ENCODE measurements around the gene PKIB.

The PKIB gene

GRCh38 chr6:122671251-122671650, 61.0 kb downstream of the PKIB start:
- DNase-seq = no peak

GRCh38 chr6:122673343-122673961, 63.2 kb downstream of the PKIB start:
- DNase-seq = no peak

DNA sequence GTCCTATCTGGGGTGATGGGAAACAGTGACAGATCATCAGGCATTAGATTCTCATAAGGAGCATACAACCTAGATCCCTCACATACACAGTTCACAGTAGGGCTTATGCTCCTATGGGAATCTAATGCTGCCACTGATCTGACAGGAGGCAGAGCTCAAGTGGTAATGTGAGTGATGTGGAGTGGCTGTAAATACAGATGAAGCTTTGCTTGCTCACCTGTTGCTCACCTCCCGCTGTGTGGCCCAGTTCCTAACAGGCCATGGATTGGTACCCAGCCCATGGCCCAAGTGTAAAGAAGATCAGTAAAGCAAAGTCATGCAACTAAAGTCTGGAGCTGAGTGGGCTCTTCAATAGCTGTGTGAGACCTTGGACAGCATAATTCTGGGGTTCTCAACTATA, 65.9 kb downstream of the PKIB start:
- DNase-seq = no peak

GRCh38 chr6:122676688-122677087, 66.5 kb downstream of the PKIB start:
- DNase-seq = no peak

DNA sequence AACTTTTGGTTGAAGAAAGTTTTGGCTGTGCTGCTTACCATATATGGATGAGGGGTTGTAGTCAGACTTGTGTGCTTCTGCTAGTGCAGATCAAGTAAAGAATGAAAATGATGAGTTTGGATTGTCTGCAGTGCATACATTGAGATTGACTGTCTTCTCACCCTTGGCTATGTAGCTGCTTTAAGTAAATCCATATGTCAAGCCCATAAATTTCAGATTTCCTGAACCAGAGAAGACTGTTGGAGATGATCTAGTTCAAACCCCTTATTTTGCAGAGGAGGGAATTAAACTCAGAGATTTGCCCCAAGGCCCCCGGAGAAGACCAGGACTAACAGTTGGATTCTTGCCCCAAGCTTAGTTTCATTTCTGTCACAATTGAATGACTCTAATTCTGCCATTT, 67.2 kb downstream of the PKIB start:
- DNase-seq = no peak

DNA sequence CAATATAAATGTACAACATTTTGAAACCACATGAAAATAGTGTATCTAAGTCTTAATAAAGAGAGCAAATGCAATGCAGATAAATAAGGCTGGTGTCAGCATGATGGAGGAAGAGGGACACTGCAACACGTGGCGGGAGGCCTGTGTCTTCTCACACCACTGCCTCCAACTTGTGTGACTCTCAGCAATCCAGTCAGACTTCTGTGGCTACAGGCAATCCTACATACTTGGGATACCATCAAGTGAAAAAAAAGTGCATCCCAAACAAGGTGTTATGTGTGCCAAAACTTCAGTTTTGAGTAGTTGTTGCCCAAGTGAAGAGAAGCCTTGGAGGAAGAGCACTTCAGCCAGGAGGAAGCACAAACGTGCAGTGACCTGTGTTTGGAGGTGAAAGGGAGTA, 68.6 kb downstream of the PKIB start:
- no peak for DNase-seq

DNA sequence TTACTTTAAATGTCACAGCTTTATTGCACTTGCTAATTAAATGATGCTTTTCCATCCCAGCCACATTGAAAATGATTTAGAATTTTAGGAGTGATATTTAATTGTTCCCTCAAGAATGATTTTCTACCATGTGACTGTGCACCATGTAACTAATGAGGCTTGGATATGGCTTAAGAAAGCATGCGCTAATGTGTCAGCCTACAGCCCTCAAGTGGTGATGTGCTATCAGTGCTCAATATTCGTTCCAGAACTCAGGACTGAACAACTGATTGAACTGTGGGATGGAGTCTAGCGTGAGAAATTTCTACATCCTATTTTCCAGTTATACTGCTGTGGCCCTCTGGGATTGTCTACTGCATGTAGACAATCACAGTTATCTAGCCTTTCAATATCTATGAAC, 71.5 kb downstream of the PKIB start:
- DNase-seq = no peak

GRCh38 chr6:122683989-122684651, 73.9 kb downstream of the PKIB start:
- no peak for DNase-seq

GRCh38 chr6:122692175-122692598, 82.0 kb downstream of the PKIB start:
- DNase-seq = no peak

DNA sequence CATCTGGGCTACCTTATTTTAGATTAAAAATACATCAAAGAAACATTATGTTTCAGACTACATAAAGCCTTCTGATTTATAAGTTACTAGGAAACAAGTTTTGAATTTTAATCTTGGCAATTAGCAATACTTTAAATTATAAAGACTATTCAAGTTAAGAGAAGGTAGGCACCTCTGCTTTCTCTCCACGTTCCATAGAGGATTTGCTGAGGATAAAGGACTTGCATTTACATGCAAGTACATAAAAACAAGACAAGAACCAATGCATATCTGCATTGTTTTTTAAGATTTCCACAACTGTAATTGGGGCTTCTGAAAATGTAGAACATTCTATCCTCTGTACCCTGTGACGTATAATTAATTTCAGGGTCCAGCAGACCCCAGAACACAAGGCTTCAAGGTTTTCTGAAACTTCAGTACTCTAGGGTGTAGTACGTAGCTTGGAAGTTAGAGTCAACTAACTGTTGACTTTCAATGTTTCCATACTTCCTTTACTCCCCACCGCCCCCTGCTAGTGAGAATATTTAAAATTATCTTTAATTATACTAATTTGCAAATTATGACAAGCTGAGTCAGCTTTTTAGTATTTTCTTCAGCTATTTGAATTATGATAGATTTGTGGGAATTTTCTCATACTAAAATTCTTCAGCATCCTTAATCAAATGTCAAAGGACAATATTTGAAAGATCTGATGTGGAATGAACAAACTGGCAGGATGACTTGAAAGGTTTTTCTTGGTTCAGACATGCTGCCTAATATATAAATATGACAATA, 82.8 kb downstream of the PKIB start:
- no peak for DNase-seq

GRCh38 chr6:122694075-122694474, 83.9 kb downstream of the PKIB start:
- no peak for DNase-seq

GRCh38 chr6:122694602-122695001, 84.4 kb downstream of the PKIB start:
- no peak for DNase-seq

DNA sequence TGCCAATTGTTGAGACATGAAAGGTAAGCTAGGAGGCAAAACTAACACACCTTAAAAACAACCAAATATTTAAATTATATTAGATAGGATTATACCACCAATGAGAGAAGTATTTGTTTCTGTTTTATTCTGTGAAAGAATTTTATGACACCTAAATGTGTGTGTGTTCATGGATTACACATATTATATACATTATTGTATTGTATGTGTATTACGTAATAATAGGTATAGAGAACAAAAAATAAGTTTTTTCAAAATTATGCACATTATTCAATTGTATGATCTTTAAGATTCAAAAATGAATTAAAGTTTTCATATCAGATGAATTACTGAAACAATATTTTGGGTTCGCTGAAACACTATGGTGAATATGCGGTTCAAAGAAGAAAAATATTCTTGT, 85.0 kb downstream of the PKIB start:
- DNase-seq = no peak

DNA sequence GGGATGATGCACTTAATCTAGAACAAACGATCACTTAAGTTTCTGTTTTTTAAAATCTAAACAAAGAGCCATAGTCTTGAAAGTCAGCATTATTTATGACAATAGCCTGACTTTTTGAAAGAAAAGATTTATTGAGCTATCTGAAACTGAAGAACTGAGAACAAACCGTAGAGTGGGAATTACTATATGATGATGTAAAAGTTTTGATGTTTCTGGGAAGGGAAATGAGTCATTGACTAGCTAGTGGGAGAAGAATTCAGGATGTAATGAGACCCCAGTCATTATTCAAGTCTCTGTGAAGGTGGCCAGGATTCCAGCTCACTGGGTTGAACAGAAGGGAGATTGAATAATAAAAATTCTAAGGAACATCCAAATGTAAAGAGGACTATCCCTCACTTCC, 85.9 kb downstream of the PKIB start:
- DNase-seq = no peak

GRCh38 chr6:122696853-122697252, 86.6 kb downstream of the PKIB start:
- no peak for DNase-seq

DNA sequence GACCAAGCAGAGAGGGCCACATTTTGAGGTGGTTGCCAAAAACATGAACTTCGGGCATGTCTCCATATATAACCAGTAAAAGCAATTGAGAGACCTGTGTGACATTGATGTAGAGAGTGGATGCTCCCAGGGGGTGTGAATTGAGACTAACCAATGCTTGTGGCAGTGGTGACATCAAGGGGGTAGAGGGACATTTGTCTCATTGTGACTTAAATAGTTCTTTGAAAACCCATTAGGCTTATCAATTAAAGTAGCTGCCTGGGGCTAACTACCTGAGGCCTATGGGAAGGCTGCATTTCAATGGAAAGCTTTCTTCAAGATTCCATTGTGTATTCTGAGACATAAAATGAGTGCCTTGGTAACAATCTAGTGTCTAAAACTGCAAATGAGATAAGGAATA, 87.3 kb downstream of the PKIB start:
- no peak for DNase-seq

DNA sequence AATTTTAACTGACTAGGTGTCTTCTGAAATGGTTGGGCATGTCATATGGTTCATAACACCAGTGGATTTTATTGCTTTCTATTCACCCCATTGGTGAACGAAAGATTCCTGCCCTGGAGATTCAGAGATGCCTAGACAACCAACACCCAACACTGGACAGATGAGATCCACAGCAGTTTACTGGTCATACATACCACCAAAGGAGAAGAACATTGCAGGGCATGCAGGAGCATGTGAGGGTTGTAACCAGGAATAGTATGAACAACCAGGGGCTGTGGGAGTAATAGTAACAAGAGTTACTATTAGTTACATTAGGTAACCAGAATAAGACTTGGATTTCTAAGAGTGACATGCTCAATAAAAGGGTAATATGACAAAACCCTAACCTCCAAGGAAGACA, 91.5 kb downstream of the PKIB start:
- DNase-seq = no peak

GRCh38 chr6:122702841-122703240, 92.6 kb downstream of the PKIB start:
- no peak for DNase-seq

GRCh38 chr6:122704066-122704465, 93.9 kb downstream of the PKIB start:
- no peak for DNase-seq

- no peak for DNase-seq
Observed at GRCh38 chr6:122709922-122710512, 99.8 kb downstream of the PKIB start.

DNA sequence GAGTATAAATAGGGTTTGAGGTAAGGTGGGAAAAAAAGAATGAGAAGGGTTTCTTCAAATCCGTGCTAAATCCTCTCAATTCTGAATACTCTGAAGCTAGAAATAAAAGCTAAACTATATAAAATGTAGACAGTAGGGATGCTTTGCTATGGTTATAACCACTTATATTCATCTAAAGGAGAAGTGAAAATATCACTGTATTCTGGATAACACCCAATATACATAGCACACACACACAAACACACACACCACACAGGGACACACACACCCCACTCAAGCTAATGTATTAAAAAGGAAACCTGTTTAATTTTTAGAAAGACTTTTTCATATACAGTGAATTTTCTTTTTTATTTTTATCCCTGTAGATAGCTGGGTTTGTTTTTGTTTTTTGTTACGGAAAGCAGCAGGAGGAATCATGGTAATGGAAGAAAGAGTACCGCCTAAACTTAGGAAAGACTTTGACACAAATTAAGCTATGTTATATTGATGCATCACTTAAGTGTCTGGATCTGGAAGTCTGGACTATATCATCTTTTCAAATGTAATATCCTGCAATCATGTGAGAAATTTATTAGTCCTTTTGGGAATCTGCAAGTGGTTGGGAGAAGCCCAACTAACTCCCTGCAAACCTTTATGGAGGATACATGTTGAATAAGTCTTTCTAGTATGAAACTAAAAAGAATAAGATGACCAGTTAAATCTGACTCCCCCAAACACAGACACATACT, 100.9 kb downstream of the PKIB start:
- no peak for DNase-seq

GRCh38 chr6:122712093-122712447, 101.9 kb downstream of the PKIB start:
- DNase-seq = no peak

GRCh38 chr6:122712448-122713137, 102.4 kb downstream of the PKIB start:
- DNase-seq = no peak
